Measurements from ENCODE around the gene PDSS2.

PDSS2 gene

GRCh38 chr6:107357842-107358241 is 101.5 kb downstream of the PDSS2 start:
- no peak for DNase-seq

GRCh38 chr6:107357031-107357430 is 102.3 kb downstream of the PDSS2 start:
- DNase-seq: no peak

GRCh38 chr6:107355659-107356058 is 103.7 kb downstream of the PDSS2 start:
- no peak for DNase-seq

- DNase-seq: no peak
Observed at GRCh38 chr6:107354451-107354850, 104.9 kb downstream of the PDSS2 start.

- no peak for DNase-seq
Observed at GRCh38 chr6:107353773-107354382, 105.5 kb downstream of the PDSS2 start.

- DNase-seq: no peak
Observed at GRCh38 chr6:107348224-107348623, 111.1 kb downstream of the PDSS2 start.

- no peak for DNase-seq
Observed at GRCh38 chr6:107345393-107345792, 114.0 kb downstream of the PDSS2 start.

GRCh38 chr6:107344981-107345380 is 114.4 kb downstream of the PDSS2 start:
- no peak for DNase-seq

GRCh38 chr6:107344383-107344782 is 115.0 kb downstream of the PDSS2 start:
- no peak for DNase-seq

GRCh38 chr6:107342144-107342543 is 117.2 kb downstream of the PDSS2 start:
- no peak for DNase-seq

GRCh38 chr6:107340881-107341280 is 118.5 kb downstream of the PDSS2 start:
- DNase-seq: no peak

GRCh38 chr6:107337191-107337741 is 122.1 kb downstream of the PDSS2 start:
- no peak for DNase-seq

GRCh38 chr6:107334026-107334425 is 125.3 kb downstream of the PDSS2 start:
- DNase-seq: no peak

- no peak for DNase-seq
Observed at GRCh38 chr6:107333491-107333890, 125.9 kb downstream of the PDSS2 start.

- no peak for DNase-seq
Observed at GRCh38 chr6:107331409-107332386, 127.7 kb downstream of the PDSS2 start.

GRCh38 chr6:107330168-107330567 is 129.2 kb downstream of the PDSS2 start:
- DNase-seq: no peak

GRCh38 chr6:107329063-107329860 is 130.1 kb downstream of the PDSS2 start:
- DNase-seq: no peak

- no peak for DNase-seq
Observed at GRCh38 chr6:107328081-107328480, 131.3 kb downstream of the PDSS2 start.

- DNase-seq: no peak
Observed at GRCh38 chr6:107323133-107323785, 136.1 kb downstream of the PDSS2 start.

GRCh38 chr6:107321793-107322192 is 137.6 kb downstream of the PDSS2 start:
- DNase-seq: no peak

- DNase-seq: no peak
Observed at GRCh38 chr6:107319906-107320530, 139.3 kb downstream of the PDSS2 start.

Data from NCI-H1436 (cell line).